ENCODE measurements around the gene MKNK2.
A peak's percentile ranks its signal among the peaks of the same experiment; 100 is the strongest.

Gene MKNK2

DNA sequence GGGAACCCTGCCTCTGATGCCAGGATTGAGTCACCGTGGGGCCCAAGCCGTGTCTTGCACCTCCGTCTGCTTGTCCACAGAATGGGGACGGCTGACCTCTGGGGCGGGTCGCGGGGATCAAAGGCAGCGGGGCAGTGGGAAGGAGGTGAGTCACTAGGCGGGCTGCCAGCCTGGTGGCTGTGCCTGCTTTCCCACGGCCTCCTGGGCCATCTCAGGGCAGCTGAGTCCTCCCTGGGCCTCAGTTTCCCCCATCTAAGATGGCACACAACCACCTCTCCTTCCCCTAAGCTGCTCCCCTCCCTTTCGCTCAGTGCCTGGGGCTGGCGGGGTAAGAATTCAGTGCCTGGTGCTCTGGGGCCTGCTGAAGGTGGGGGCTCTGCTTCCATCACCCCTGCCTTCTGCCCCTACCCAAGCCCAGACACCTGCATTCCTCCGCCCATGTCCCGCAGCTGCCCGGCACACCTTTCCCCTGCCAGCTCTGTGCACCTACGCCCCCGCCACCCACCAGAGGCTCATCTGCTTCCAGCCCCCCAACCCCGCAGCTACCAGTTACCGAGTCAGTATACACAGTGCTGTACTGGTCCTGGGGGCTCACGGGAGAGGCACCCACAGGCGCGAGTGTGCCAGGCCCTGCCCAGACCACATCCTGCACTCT is 3.5 kb downstream of the MKNK2 start:
- CTCF ChIA-PET = interaction anchor here (0.7 to 2.9 kb wide), 3 partner anchors 16 to 28 kb away, joined by 3 to 13 read pairs (median 4); no protein-coding TSS in a partner anchor
- DNase-seq = no peak
- POLR2A ChIA-PET = no interaction called here
- H3K9me3 ChIP-seq (ENCODE audit: control extremely low read depth in 1 of 5, control insufficient read depth in 4 of 5, insufficient read depth in 2 of 5, low read depth in 1 of 5, low read length in 4 of 5) = no peaks in the 10 kb centered on the region
- peaks cover 0 to 60% (median 34%) of the 10 kb centered on the region in 4 experiments for H3K36me3 ChIP-seq (ENCODE audit: control insufficient read depth in 4 of 4, insufficient read depth in 4 of 4, low read length in 3 of 4)
- H3K4me3 ChIP-seq (ENCODE audit: control insufficient read depth in 1 of 7, extremely low read depth in 1 of 7, insufficient read depth in 4 of 7, low read depth in 2 of 7, low read length in 6 of 7) = peak overlapping the region in 2 of 7 experiments; percentile 9 to 32
- H3K4me1 ChIP-seq (ENCODE audit: control extremely low read depth in 1 of 4, control insufficient read depth in 4 of 4, insufficient read depth in 4 of 4, low read length in 3 of 4) = peaks cover 0 to 70% (median 57%) of the 10 kb centered on the region in 4 experiments
- no peaks in the 10 kb centered on the region for H3K27me3 ChIP-seq (replicated peaks in 2 of 5; ENCODE audit: control insufficient read depth in 4 of 5, insufficient read depth in 5 of 5, low read length in 4 of 5)
- no peak overlapping the region for H3K27ac ChIP-seq (ENCODE audit: insufficient read depth in 1 of 2, low read depth in 1 of 2, low read length in 2 of 2, poor library complexity in 1 of 2, severe bottlenecking in 2 of 2)
- WGBS (ENCODE audit: insufficient coverage) = 86% methylated on average over 20 of the region's 22 CpGs

DNA sequence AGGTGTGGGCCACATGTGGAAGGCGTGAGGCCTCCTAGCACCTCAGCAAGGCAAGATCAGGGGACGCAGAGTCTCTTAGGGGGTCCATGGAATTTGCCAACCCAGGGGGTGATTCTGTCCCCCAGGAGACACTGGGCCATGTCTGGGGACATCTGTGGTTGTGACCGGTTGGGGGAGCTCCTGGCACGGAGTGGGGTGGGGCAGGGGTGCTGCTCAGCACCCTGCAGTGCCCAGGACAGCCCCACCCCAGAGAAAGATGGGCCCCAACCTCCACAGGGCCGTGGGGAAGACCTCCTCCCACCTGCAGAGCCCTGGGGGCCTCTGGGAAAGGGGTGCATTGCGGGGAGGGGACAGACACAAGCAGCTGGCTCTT is 4.0 kb downstream of the MKNK2 start:
- CTCF ChIA-PET = interaction anchor here (1.5 to 2.9 kb wide), 2 partner anchors 23 to 27 kb away, joined by 3 to 13 read pairs; no protein-coding TSS in a partner anchor
- peaks cover 0 to 64% (median 34%) of the 10 kb centered on the region in 4 experiments for H3K36me3 ChIP-seq (ENCODE audit: control insufficient read depth in 4 of 4, insufficient read depth in 4 of 4, low read length in 3 of 4)
- DNase-seq = no peak

DNA sequence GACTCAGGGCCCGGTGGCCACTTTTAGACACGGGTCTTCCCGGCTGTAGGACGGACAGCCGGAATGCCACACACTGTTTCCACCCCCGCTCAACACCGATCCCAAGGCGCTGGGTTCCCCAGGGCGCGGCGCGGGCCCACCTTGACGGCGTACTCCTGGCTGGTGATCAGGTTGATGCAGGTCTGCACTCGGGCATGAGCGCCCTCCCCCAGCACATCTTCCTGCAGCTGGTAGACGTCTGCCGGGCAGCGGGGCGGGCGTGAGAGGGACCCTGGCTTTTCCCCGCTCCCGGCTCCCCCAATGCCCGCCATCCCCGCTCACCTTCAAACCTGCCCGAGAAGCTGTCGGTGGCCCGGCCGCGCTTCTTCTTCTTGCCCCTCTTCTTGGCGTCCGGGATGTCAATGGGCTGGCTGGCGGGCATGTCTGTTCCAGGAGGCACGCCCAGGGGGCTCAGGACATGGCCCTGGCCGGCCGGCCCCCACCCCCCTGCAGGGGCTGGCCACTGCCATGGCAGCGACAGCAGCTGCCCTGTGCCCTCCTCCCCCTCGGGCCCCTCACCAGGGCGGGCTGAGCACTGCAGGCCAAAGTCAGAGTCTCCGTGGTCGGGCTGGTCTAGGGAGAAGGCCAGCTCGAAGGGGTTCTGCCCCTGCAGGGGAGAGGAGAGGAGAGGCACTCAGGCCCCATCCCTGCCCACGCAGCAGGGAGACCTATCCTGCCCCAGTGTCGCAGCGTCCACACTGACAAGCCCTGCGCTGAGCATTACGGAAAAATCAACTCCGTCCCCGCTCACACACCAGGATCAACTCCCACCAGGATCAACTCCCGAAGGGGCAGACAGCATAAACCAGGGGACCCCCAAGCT is 4.8 kb downstream of the MKNK2 start:
- ChIA-PET CTCF (interaction anchor here (1.5 to 2.9 kb wide), 2 partner anchors 24 to 26 kb away, joined by 3 to 13 read pairs; no protein-coding TSS in a partner anchor), POLR2A (interaction anchor here (0.8 kb wide), 1 partner anchor 15 kb away, joined by 3 read pairs; no protein-coding TSS in a partner anchor)
- peaks cover 0 to 67% (median 55%) of the 10 kb centered on the region in 4 experiments for H3K4me1 ChIP-seq (ENCODE audit: control extremely low read depth in 1 of 4, control insufficient read depth in 4 of 4, insufficient read depth in 4 of 4, low read length in 3 of 4)
- no peaks in the 10 kb centered on the region for H3K27me3 ChIP-seq (replicated peaks in 2 of 5; ENCODE audit: control insufficient read depth in 4 of 5, insufficient read depth in 5 of 5, low read length in 4 of 5)
- H3K9me3 ChIP-seq (ENCODE audit: control extremely low read depth in 1 of 5, control insufficient read depth in 4 of 5, insufficient read depth in 2 of 5, low read depth in 1 of 5, low read length in 4 of 5) = no peaks in the 10 kb centered on the region
- H3K4me3 ChIP-seq (ENCODE audit: control insufficient read depth in 1 of 7, extremely low read depth in 1 of 7, insufficient read depth in 4 of 7, low read depth in 2 of 7, low read length in 6 of 7) = no peak overlapping the region
- peaks cover 0 to 69% (median 35%) of the 10 kb centered on the region in 4 experiments for H3K36me3 ChIP-seq (ENCODE audit: control insufficient read depth in 4 of 4, insufficient read depth in 4 of 4, low read length in 3 of 4)
- 97% methylated on average over 39 of the region's 50 CpGs for WGBS (ENCODE audit: insufficient coverage)
- no peak overlapping the region for H3K27ac ChIP-seq (ENCODE audit: insufficient read depth in 1 of 2, low read depth in 1 of 2, low read length in 2 of 2, poor library complexity in 1 of 2, severe bottlenecking in 2 of 2)
- DNase-seq = no peak

More for the DNA sequence above, 4.0 kb downstream of the MKNK2 start:
- no peaks in the 10 kb centered on the region for H3K27me3 ChIP-seq (replicated peaks in 2 of 5; ENCODE audit: control insufficient read depth in 4 of 5, insufficient read depth in 5 of 5, low read length in 4 of 5)
- WGBS (ENCODE audit: insufficient coverage) = 92% methylated on average over 5 of the region's 6 CpGs
- POLR2A ChIA-PET = interaction anchor here (0.8 kb wide), 1 partner anchor 15 kb away, joined by 3 read pairs; no protein-coding TSS in a partner anchor
- no peak overlapping the region for H3K4me3 ChIP-seq (ENCODE audit: control insufficient read depth in 1 of 7, extremely low read depth in 1 of 7, insufficient read depth in 4 of 7, low read depth in 2 of 7, low read length in 6 of 7)
- H3K27ac ChIP-seq (ENCODE audit: insufficient read depth in 1 of 2, low read depth in 1 of 2, low read length in 2 of 2, poor library complexity in 1 of 2, severe bottlenecking in 2 of 2) = no peak overlapping the region
- no peaks in the 10 kb centered on the region for H3K9me3 ChIP-seq (ENCODE audit: control extremely low read depth in 1 of 5, control insufficient read depth in 4 of 5, insufficient read depth in 2 of 5, low read depth in 1 of 5, low read length in 4 of 5)
- H3K4me1 ChIP-seq (ENCODE audit: control extremely low read depth in 1 of 4, control insufficient read depth in 4 of 4, insufficient read depth in 4 of 4, low read length in 3 of 4) = peaks cover 0 to 69% (median 56%) of the 10 kb centered on the region in 4 experiments

DNA sequence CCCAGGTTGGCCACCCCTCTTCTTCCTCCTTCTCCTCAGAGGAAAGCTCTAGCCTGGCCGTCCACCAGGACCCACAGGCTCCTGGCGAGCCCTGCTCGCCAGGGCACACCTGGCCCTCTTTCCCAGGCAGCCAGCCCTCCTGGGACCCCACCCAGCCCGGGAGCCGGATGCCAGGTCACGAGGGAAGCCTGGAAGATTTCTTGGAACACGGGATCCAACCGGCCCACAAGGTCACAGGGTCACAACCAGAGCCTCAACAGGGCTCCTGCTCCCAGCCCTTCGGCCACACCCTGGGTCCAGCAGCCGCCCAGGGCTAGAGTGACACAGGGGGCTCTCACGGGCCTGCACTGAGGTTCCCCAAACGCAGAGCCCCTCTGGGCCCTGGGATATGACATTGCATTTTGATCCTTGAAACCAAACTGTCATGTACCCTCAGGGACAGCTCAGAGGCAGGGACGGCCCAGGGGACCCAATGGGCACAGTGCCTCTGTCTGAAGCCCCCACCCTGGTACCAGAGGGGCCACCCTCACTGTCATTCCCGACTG is 5.5 kb downstream of the MKNK2 start:
- Histone ChIP-seq H3K36me3 (ENCODE audit: control insufficient read depth in 4 of 4, insufficient read depth in 4 of 4, low read length in 3 of 4) (peaks cover 1 to 76% (median 38%) of the 10 kb centered on the region in 4 experiments), H3K27ac (ENCODE audit: insufficient read depth in 1 of 2, low read depth in 1 of 2, low read length in 2 of 2, poor library complexity in 1 of 2, severe bottlenecking in 2 of 2) (no peak overlapping the region), H3K27me3 (replicated peaks in 2 of 5; ENCODE audit: control insufficient read depth in 4 of 5, insufficient read depth in 5 of 5, low read length in 4 of 5) (no peaks in the 10 kb centered on the region), H3K4me3 (ENCODE audit: control insufficient read depth in 1 of 7, extremely low read depth in 1 of 7, insufficient read depth in 4 of 7, low read depth in 2 of 7, low read length in 6 of 7) (no peak overlapping the region), H3K9me3 (ENCODE audit: control extremely low read depth in 1 of 5, control insufficient read depth in 4 of 5, insufficient read depth in 2 of 5, low read depth in 1 of 5, low read length in 4 of 5) (no peaks in the 10 kb centered on the region), H3K4me1 (ENCODE audit: control extremely low read depth in 1 of 4, control insufficient read depth in 4 of 4, insufficient read depth in 4 of 4, low read length in 3 of 4) (peaks cover 0 to 74% (median 57%) of the 10 kb centered on the region in 4 experiments)
- POLR2A ChIA-PET = no interaction called here
- DNase-seq = no peak
- CTCF ChIA-PET = interaction anchor here (1.5 kb wide), 1 partner anchor 24 kb away, joined by 3 read pairs; no protein-coding TSS in a partner anchor
- WGBS (ENCODE audit: insufficient coverage) = 93% methylated on average over 14 of the region's 14 CpGs

DNA sequence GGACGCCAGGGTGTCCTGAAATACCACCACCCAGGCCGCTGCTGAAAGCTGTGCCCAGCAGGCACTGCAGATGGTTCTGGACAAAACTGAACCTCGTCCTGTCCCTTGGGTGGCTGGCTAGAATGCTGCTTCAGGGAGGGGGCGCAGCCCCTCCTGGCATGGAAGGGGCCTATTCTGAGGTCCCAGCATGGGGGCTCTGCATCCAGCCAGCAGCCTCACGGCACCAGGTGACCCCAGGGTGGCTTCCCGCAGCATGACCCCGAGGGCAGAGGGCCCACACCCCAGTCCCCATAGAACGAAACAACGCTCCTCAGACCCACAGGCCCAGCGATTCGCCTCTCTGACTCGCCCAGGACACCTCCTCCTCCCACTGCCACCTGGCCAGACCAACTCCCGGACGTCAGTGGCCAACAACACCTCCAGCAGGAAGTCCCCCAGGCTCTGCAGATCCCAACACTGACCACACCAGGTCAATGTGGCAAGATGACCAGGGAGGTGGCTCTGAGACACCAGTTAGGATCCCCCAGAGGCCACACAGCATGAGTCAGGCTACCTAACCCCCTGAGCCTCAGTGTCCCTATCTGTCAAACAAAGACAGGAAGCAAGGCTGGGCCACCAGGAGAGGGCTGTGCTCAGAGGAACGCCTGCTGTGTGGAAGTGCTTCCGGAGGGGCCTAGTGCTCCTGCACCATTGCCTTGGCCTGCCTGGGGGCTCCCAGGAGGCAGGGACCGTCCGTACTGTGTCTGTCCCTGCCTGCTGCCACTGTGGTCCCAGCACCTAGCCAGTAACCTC is 6.1 kb downstream of the MKNK2 start:
- CTCF ChIA-PET = interaction anchor here (1.1 kb wide), 1 partner anchor 19 kb away, joined by 4 read pairs; no protein-coding TSS in a partner anchor
- no peak for DNase-seq
- Histone ChIP-seq H3K27me3 (replicated peaks in 2 of 5; ENCODE audit: control insufficient read depth in 4 of 5, insufficient read depth in 5 of 5, low read length in 4 of 5) (no peaks in the 10 kb centered on the region), H3K9me3 (ENCODE audit: control extremely low read depth in 1 of 5, control insufficient read depth in 4 of 5, insufficient read depth in 2 of 5, low read depth in 1 of 5, low read length in 4 of 5) (no peaks in the 10 kb centered on the region), H3K36me3 (ENCODE audit: control insufficient read depth in 4 of 4, insufficient read depth in 4 of 4, low read length in 3 of 4) (peaks cover 2 to 83% (median 45%) of the 10 kb centered on the region in 4 experiments), H3K27ac (ENCODE audit: insufficient read depth in 1 of 2, low read depth in 1 of 2, low read length in 2 of 2, poor library complexity in 1 of 2, severe bottlenecking in 2 of 2) (no peak overlapping the region), H3K4me1 (ENCODE audit: control extremely low read depth in 1 of 4, control insufficient read depth in 4 of 4, insufficient read depth in 4 of 4, low read length in 3 of 4) (peaks cover 0 to 71% (median 54%) of the 10 kb centered on the region in 4 experiments), H3K4me3 (ENCODE audit: control insufficient read depth in 1 of 7, extremely low read depth in 1 of 7, insufficient read depth in 4 of 7, low read depth in 2 of 7, low read length in 6 of 7) (no peak overlapping the region)
- POLR2A ChIA-PET = interaction anchor here (0.9 to 1.7 kb wide), 2 partner anchors 10 to 13 kb away, joined by 4 read pairs; no protein-coding TSS in a partner anchor
- WGBS (ENCODE audit: insufficient coverage) = 95% methylated on average over 14 of the region's 18 CpGs

DNA sequence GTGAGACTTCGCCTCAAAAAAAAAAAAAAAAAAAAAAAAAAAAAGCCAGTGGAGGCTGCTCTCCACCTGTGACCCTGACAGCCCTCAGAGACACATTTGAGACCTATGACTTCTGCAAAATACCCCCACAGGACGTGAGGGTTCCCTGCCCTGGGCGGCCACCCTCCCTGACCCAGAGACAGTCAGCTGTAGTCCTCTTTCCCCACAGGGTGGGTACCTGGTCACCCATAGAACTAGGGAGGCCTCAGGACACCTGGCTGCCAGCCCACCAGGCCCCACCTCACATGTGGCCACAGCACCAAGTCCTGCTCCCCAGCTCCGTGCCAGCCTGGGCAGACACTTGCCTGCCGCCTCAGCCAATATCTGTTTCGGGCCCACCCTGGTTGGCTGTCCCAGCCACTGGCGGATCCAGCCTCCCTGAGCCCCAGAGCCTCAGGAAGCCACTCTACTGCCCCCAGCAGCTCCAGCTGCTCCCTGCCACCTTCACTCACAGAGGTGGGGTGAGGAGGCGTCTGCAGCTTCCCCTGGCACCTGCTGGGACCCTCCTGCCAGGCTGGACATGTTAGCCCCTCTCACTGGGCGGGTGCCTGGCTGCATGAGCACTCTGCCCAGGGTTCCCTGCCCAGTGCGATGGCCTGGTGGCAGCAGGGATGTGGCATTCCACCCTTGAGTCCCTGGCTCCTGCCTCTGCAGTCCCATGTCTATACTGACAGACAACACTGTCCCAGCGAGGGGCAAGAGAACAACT is 6.9 kb downstream of the MKNK2 start:
- Histone ChIP-seq H3K36me3 (ENCODE audit: control insufficient read depth in 4 of 4, insufficient read depth in 4 of 4, low read length in 3 of 4) (peaks cover 2 to 86% (median 51%) of the 10 kb centered on the region in 4 experiments), H3K4me1 (ENCODE audit: control extremely low read depth in 1 of 4, control insufficient read depth in 4 of 4, insufficient read depth in 4 of 4, low read length in 3 of 4) (peaks cover 0 to 64% (median 47%) of the 10 kb centered on the region in 4 experiments), H3K4me3 (ENCODE audit: control insufficient read depth in 1 of 7, extremely low read depth in 1 of 7, insufficient read depth in 4 of 7, low read depth in 2 of 7, low read length in 6 of 7) (no peak overlapping the region), H3K27me3 (replicated peaks in 2 of 5; ENCODE audit: control insufficient read depth in 4 of 5, insufficient read depth in 5 of 5, low read length in 4 of 5) (no peaks in the 10 kb centered on the region), H3K27ac (ENCODE audit: insufficient read depth in 1 of 2, low read depth in 1 of 2, low read length in 2 of 2, poor library complexity in 1 of 2, severe bottlenecking in 2 of 2) (no peak overlapping the region), H3K9me3 (ENCODE audit: control extremely low read depth in 1 of 5, control insufficient read depth in 4 of 5, insufficient read depth in 2 of 5, low read depth in 1 of 5, low read length in 4 of 5) (no peaks in the 10 kb centered on the region)
- peak in 2 of 3 donors; percentile 53 to 62 for DNase-seq
- POLR2A ChIA-PET = interaction anchor here (0.9 to 1.7 kb wide), 2 partner anchors 9 to 12 kb away, joined by 4 read pairs; no protein-coding TSS in a partner anchor
- CTCF ChIA-PET = interaction anchor here (0.6 to 1.3 kb wide), 4 partner anchors 9 to 19 kb away, joined by 4 read pairs; no protein-coding TSS in a partner anchor
- 78% methylated on average over 9 of the region's 11 CpGs for WGBS (ENCODE audit: insufficient coverage)
